Panc1 (cell line): ENCODE data around the gene STAU1.

Experiments used
- CTCF ChIP-seq: fragments of 450-650 bp; IDR thresholded peaks from 2 replicates; pipeline ENCODE4 v1.5.1; 2017; ENCODE audit warnings: mild to moderate bottlenecking
- POLR2AphosphoS5 ChIP-seq: IDR thresholded peaks from 2 replicates; pipeline ENCODE4 v1.6.1; 2012; ENCODE audit warnings: mild to moderate bottlenecking, low read depth, low read length, moderate library complexity
- REST ChIP-seq, 2 experiments: IDR thresholded peaks; 2 replicates each; pipeline ENCODE4 v1.6.1; 2011 to 2012; ENCODE audit warnings: low read depth in 2 of 2, control low read depth in 1 of 2, low read length in 1 of 2, mild to moderate bottlenecking in 1 of 2, moderate library complexity in 1 of 2; ENCODE audit not compliant: insufficient read depth in 1 of 2
- TCF7L2 ChIP-seq: IDR thresholded peaks from 2 replicates; pipeline ENCODE4 v1.6.1; 2011; ENCODE audit warnings: mild to moderate bottlenecking, low read depth, low read length, inconsistent platforms

- TF ChIP-seq CTCF = no peak
- no peak for TF ChIP-seq TCF7L2
- TF ChIP-seq POLR2AphosphoS5 = no peak
- no peak for TF ChIP-seq REST (IDR thresholded peaks at IDR 0.05; ENCODE audit: insufficient read depth in 1 of 2, low read depth in 2 of 2, low read length in 1 of 2)
Observed at GRCh38 chr20:49237531-49237930, 49.4 kb upstream of the STAU1 start.
